KOPT-K1 (cell line): ENCODE measurements around the gene ARL2BP.

ENCODE experiments used
- H3K27ac ChIP-seq: fragments of 200-600 bp; sonication (generic); 2 replicates; pipeline ENCODE4 v1.5.1; 2016; ENCODE audit warnings: antibody characterized with exemption, mild to moderate bottlenecking, low read depth, low read length; ENCODE audit not compliant: poor library complexity, severe bottlenecking
- H3K36me3 ChIP-seq: fragments of 200-600 bp; sonication (generic); 2 replicates; pipeline ENCODE4 v1.5.1; 2017; ENCODE audit warnings: antibody characterized with exemption, mild to moderate bottlenecking, low read length, moderate library complexity; ENCODE audit not compliant: insufficient read depth
- H3K9me3 ChIP-seq: fragments of 200-600 bp; sonication (generic); 2 replicates; pipeline ENCODE4 v1.5.1; 2017; ENCODE audit warnings: antibody characterized with exemption, low read length, mild to moderate bottlenecking; ENCODE audit not compliant: insufficient read depth, poor library complexity, severe bottlenecking

Gene ARL2BP

GRCh38 chr16:57226701-57227621, 18.1 kb upstream of the ARL2BP start:
- Histone ChIP-seq H3K36me3 (peaks cover 99% of the 10 kb centered on the region), H3K9me3 (no peaks in the 10 kb centered on the region), H3K27ac (no peak overlapping the region)

DNA sequence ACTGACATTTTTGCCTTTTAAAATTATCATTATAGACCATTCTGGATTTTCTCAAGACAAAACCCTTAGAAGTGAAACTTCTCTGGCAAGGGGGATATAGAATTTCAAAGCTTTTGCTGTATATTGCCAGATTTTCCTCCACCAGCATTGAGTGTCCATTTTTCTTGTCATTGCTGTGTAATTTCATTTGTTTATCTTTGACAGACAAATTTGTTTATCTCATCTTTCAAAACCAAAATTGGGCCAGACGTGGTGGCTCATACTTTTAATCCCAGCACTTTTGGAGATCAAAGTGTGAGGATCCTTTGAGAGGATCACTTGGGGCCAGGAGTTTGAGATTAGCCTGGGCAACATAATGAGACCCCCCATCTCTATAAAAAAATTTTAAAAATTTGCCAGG, 16.0 kb upstream of the ARL2BP start:
- Histone ChIP-seq H3K36me3 (peaks cover 99% of the 10 kb centered on the region), H3K9me3 (no peaks in the 10 kb centered on the region), H3K27ac (no peak overlapping the region)

- Histone ChIP-seq H3K9me3 (no peaks in the 10 kb centered on the region), H3K27ac (no peak overlapping the region), H3K36me3 (peaks cover 97% of the 10 kb centered on the region)
Measured at GRCh38 chr16:57231821-57232350, 13.2 kb upstream of the ARL2BP start.

- Histone ChIP-seq H3K27ac (no peak overlapping the region), H3K9me3 (no peaks in the 10 kb centered on the region), H3K36me3 (peaks cover 98% of the 10 kb centered on the region)
Measured at GRCh38 chr16:57233944-57234706, 10.9 kb upstream of the ARL2BP start.

DNA sequence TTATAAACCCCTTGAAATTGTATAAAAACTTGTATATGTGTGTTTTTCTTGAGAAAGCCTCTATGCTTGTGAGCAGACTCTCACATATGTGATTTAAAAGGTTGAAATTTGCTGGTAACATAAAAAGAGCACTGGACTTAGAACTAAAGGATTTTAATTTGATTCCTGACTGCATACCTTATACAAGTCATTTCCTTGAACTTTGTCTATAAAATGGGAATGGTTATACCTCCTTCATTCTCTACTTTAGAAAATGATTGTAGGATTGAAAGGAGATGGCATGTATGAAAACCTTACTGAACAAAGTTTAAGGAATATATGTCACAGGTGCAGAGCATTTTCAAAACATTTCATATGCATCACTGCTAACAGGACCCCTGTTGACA, 10.4 kb upstream of the ARL2BP start:
- no peaks in the 10 kb centered on the region for H3K9me3 ChIP-seq
- H3K36me3 ChIP-seq, result peaks cover 98% of the 10 kb centered on the region
- H3K27ac ChIP-seq, result no peak overlapping the region

GRCh38 chr16:57235128-57236021, 9.7 kb upstream of the ARL2BP start:
- no peak overlapping the region for H3K27ac ChIP-seq

DNA sequence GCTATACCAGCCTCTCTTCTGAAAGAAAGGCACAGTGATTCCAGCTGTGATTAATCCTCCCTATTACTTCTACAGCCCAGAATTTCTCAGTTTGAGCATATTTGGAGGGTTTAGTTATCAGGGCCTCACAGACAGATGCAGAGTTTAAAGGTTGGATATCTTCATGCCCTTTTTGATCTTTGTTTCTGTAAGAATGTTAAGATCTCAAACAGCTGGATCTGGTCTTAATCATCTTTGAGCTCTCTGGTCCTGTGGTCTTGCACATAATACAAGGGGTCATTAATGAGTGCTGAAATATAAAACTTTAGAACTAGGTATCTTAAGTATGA, 9.1 kb upstream of the ARL2BP start:
- Histone ChIP-seq H3K27ac (no peak overlapping the region), H3K36me3 (peaks cover 93% of the 10 kb centered on the region), H3K9me3 (no peaks in the 10 kb centered on the region)

More at GRCh38 chr16:57235128-57236021, 9.7 kb upstream of the ARL2BP start:
- Histone ChIP-seq H3K9me3 (no peaks in the 10 kb centered on the region), H3K36me3 (peaks cover 98% of the 10 kb centered on the region)

DNA sequence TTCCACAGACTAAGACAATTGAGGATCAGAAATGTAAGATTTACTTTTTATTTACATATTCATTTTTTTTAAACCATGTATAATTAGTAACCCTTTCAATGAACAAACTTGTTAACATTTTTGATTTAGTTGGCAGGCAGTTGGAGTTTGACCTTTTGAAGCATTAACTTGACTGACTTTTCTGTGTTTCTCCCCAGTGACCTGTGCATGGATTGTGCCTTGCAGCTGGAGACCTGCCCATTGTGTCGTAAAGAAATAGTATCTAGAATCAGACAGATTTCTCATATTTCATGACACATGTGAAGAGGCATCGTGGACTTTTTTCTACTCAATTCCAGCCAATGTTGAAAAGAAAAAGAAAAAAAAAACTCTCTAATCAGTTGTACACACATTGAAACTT, 6.4 kb upstream of the ARL2BP start:
- Histone ChIP-seq H3K9me3 (no peaks in the 10 kb centered on the region), H3K36me3 (peaks cover 66% of the 10 kb centered on the region), H3K27ac (no peak overlapping the region)

- Histone ChIP-seq H3K36me3 (peaks cover 62% of the 10 kb centered on the region), H3K9me3 (no peaks in the 10 kb centered on the region), H3K27ac (no peak overlapping the region)
Measured at GRCh38 chr16:57239107-57239506, 6.0 kb upstream of the ARL2BP start.

GRCh38 chr16:57240851-57241250, 4.2 kb upstream of the ARL2BP start:
- Histone ChIP-seq H3K27ac (no peak overlapping the region), H3K36me3 (peaks cover 44% of the 10 kb centered on the region), H3K9me3 (no peaks in the 10 kb centered on the region)

- H3K27ac ChIP-seq, result no peak overlapping the region
Measured at GRCh38 chr16:57242650-57243049, 2.4 kb upstream of the ARL2BP start.

DNA sequence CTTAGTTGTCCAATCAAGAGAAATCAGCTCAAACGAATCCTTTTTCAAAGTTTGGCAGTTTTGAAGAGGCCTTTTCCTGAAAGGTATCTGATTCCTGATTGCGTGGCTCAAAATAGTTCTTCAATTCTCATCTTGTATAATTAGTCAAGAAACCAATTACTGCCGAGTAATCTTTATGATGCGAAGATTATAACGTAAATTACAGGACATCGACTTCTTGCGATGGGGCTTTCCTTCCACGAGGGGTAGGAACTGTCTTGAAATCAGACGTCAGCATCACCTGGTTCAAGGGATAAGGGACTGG, 644 bp upstream of the ARL2BP start:
- no peaks in the 10 kb centered on the region for H3K9me3 ChIP-seq
- H3K27ac ChIP-seq, result peak overlapping the region; percentile 67
- H3K36me3 ChIP-seq, result peaks cover 39% of the 10 kb centered on the region

More at GRCh38 chr16:57242650-57243049, 2.4 kb upstream of the ARL2BP start:
- H3K9me3 ChIP-seq, result no peaks in the 10 kb centered on the region
- H3K36me3 ChIP-seq, result peaks cover 39% of the 10 kb centered on the region

- Histone ChIP-seq H3K27ac (peak overlapping the region; percentile 67), H3K9me3 (no peaks in the 10 kb centered on the region), H3K36me3 (peaks cover 39% of the 10 kb centered on the region)
Measured at GRCh38 chr16:57245472-57246113, 534 bp downstream of the ARL2BP start.

DNA sequence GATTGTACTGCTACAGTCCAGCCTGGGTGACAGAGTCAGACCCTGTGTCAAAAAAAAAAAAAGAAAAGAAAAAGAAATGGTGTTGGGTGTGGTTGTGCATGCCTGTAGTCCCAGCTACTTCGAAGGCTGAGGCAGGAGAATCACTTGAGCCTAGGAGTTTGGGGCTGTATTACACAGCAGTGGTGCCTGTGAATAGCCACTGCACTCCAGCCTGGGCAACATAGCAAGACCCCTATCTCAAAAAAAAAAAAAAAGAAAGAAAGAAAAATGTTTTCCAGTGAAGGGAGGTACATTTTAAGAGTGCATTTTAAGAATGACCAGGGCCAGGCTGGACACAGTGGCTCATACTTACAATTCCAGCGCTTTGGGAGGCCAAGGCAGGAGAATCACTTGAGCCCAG, 6.3 kb downstream of the ARL2BP start:
- peaks cover 74% of the 10 kb centered on the region for H3K36me3 ChIP-seq
- H3K9me3 ChIP-seq, result peaks cover 9% of the 10 kb centered on the region
- H3K27ac ChIP-seq, result no peak overlapping the region
